Parathyroid adenoma (tissue), 2 donors: ENCODE measurements around the gene GRIK2.

Experiments used
- H2AFZ ChIP-seq: fragments of 300-600 bp; sonication (generic); one replicate; pipeline ENCODE4 v1.7.0; 2017; ENCODE audit warnings: antibody characterized with exemption, mild to moderate bottlenecking
- H3K27ac ChIP-seq: fragments of 300-600 bp; sonication (generic); one replicate; pipeline ENCODE4 v1.7.0; 2017
- H3K27me3 ChIP-seq: fragments of 300-600 bp; sonication (generic); one replicate; pipeline ENCODE4 v1.7.0; 2017; ENCODE audit warnings: low read length; ENCODE audit not compliant: control insufficient read depth, insufficient read depth
- H3K36me3 ChIP-seq: fragments of 300-600 bp; sonication (generic); one replicate; pipeline ENCODE4 v1.7.0; 2017; ENCODE audit warnings: low read length; ENCODE audit not compliant: control insufficient read depth, insufficient read depth
- H3K4me1 ChIP-seq: fragments of 300-600 bp; sonication (generic); one replicate; pipeline ENCODE4 v1.7.0; 2017; ENCODE audit warnings: control low read depth
- H3K4me2 ChIP-seq: fragments of 300-600 bp; sonication (generic); one replicate; pipeline ENCODE4 v1.7.0; 2017; ENCODE audit warnings: low read length
- H3K4me3 ChIP-seq: fragments of 300-600 bp; sonication (generic); one replicate; pipeline ENCODE4 v1.7.0; 2017; ENCODE audit warnings: low read depth, low read length
- H3K79me2 ChIP-seq: fragments of 300-600 bp; sonication (generic); one replicate; pipeline ENCODE4 v1.7.0; 2017; ENCODE audit warnings: control low read depth
- H3K9ac ChIP-seq: fragments of 300-600 bp; sonication (generic); one replicate; pipeline ENCODE4 v1.7.0; 2017; ENCODE audit warnings: mild to moderate bottlenecking
- H3K9me3 ChIP-seq: fragments of 300-600 bp; sonication (generic); one replicate; pipeline ENCODE4 v1.7.0; 2017; ENCODE audit warnings: low read length; ENCODE audit not compliant: control insufficient read depth
- CTCF ChIP-seq: fragments of 300-600 bp; sonication (generic); IDR thresholded peaks from one replicate; pipeline ENCODE4 v1.7.0; 2017; ENCODE audit warnings: antibody characterized with exemption, mild to moderate bottlenecking
- donor health status: primary hyperparathyroidism.

The GRIK2 gene

GRCh38 chr6:101413773-101414172 is 20.3 kb downstream of the GRIK2 start:
- Histone ChIP-seq H3K27me3 (no peaks in the 10 kb centered on the region), H3K36me3 (no peaks in the 10 kb centered on the region), H3K4me2 (no peak overlapping the region), H2AFZ (no peak overlapping the region), H3K9ac (no peak overlapping the region), H3K4me3 (no peak overlapping the region), H3K79me2 (no peaks in the 10 kb centered on the region), H3K4me1 (no peaks in the 10 kb centered on the region), H3K9me3 (no peaks in the 10 kb centered on the region), H3K27ac (no peak overlapping the region)
- TF ChIP-seq CTCF, result no peak

GRCh38 chr6:101417900-101418299 is 24.4 kb downstream of the GRIK2 start:
- H3K9me3 ChIP-seq, result no peaks in the 10 kb centered on the region
- no peak overlapping the region for H3K4me3 ChIP-seq
- H3K36me3 ChIP-seq, result no peaks in the 10 kb centered on the region
- no peaks in the 10 kb centered on the region for H3K4me1 ChIP-seq
- no peak overlapping the region for H3K9ac ChIP-seq
- no peak for TF ChIP-seq CTCF
- no peak overlapping the region for H3K27ac ChIP-seq
- no peak overlapping the region for H2AFZ ChIP-seq
- no peak overlapping the region for H3K4me2 ChIP-seq
- H3K79me2 ChIP-seq, result no peaks in the 10 kb centered on the region
- no peaks in the 10 kb centered on the region for H3K27me3 ChIP-seq

- Histone ChIP-seq H3K4me1 (no peaks in the 10 kb centered on the region), H2AFZ (no peak overlapping the region), H3K27ac (no peak overlapping the region), H3K4me3 (no peak overlapping the region), H3K9me3 (no peaks in the 10 kb centered on the region), H3K79me2 (no peaks in the 10 kb centered on the region), H3K36me3 (no peaks in the 10 kb centered on the region), H3K9ac (no peak overlapping the region), H3K27me3 (no peaks in the 10 kb centered on the region), H3K4me2 (no peak overlapping the region)
- no peak for TF ChIP-seq CTCF
These were observed 28.7 kb downstream of the GRIK2 start for GRCh38 chr6:101422251-101422650.

GRCh38 chr6:101422811-101423210 is 29.3 kb downstream of the GRIK2 start:
- Histone ChIP-seq H3K27me3 (no peaks in the 10 kb centered on the region), H3K27ac (no peak overlapping the region), H3K9ac (no peak overlapping the region), H3K36me3 (no peaks in the 10 kb centered on the region), H3K4me2 (no peak overlapping the region), H3K4me3 (no peak overlapping the region), H2AFZ (no peak overlapping the region), H3K9me3 (no peaks in the 10 kb centered on the region), H3K79me2 (no peaks in the 10 kb centered on the region), H3K4me1 (no peaks in the 10 kb centered on the region)
- no peak for TF ChIP-seq CTCF

GRCh38 chr6:101429270-101429669 is 35.8 kb downstream of the GRIK2 start:
- Histone ChIP-seq H3K9ac (no peak overlapping the region), H3K27ac (no peak overlapping the region), H3K4me3 (no peak overlapping the region), H2AFZ (no peak overlapping the region), H3K79me2 (no peaks in the 10 kb centered on the region), H3K4me1 (no peaks in the 10 kb centered on the region), H3K36me3 (no peaks in the 10 kb centered on the region), H3K27me3 (no peaks in the 10 kb centered on the region), H3K9me3 (no peaks in the 10 kb centered on the region), H3K4me2 (no peak overlapping the region)
- TF ChIP-seq CTCF, result no peak
